ENCODE results near the gene MGAM2.

- TF ChIP-seq POLR2AphosphoS5 (IDR thresholded peaks at IDR 0.05) (no peak), EP300 (IDR thresholded peaks at IDR 0.05; ENCODE audit: low read depth) (no peak), POLR2A (IDR thresholded peaks at IDR 0.05) (no peak), CTCF (IDR thresholded peaks at IDR 0.05) (no peak)
These were observed 38.8 kb downstream of the MGAM2 start for GRCh38 chr7:142150356-142150755.

Data from transverse colon (tissue), 4 donors.